ENCODE data around the gene ARID1B. TPM values are rescaled to one million over a fixed set of nuclear protein-coding genes. Genes with fewer than 3 reads are reported as not detected.

The ARID1B gene
- total and polyA plus RNA-seq, 9 of the 15 experiments (the other 6 are each of a cell fraction or from before 2014, with no cell fraction given): 12.5 to 50.5 (median 25.8) TPM

DNA sequence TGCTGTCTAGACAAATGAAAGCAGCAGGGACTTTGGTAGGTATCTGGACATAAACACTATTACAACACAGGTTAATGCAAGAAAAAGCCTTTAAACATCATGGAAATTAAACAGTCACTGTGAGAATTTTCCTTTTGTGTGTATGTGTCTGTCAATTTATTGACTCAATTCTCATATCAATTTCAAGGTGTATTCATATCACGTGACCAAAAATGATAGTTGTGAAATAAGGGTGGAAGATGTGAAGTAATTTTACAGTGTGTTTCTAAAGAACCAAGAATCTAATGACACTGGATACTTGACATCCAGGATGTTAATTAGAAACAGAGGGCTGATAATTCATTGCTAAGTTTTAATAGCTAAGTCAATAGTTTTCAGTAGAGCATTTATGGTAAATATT lies 302.1 kb downstream of the ARID1B start:
- no peak overlapping the region for H3K9ac ChIP-seq (ENCODE audit: insufficient read depth in 1 of 2, low read depth in 2 of 2, low read length in 2 of 2)
- CTCF ChIA-PET (ENCODE audit: low intra/inter-chr PET ratio): interaction anchor here (0.5 kb wide), 1 partner anchor 9 kb away, joined by 3 read pairs; no protein-coding TSS in a partner anchor
- no peaks in the 10 kb centered on the region for H3K9me3 ChIP-seq (replicated peaks; ENCODE audit: control insufficient read depth, insufficient read depth, low read depth, low read length)
- no peak for FAIRE-seq
- intact Hi-C loops (cut with micrococcal nuclease) (no loop called here), in situ Hi-C loops (cut with MboI) (no loop called here)
- no peaks in the 10 kb centered on the region for H3K79me2 ChIP-seq (ENCODE audit: control insufficient read depth, insufficient read depth, low read length)
- no peak overlapping the region for H3K27ac ChIP-seq (ENCODE audit: extremely low read depth, low read depth, low read length)
- WGBS (ENCODE audit: insufficient coverage, low coverage, missing lambda C conversion rate): 63% methylated on average over 1 of the region's 1 CpG
- no peaks in the 10 kb centered on the region for H3K27me3 ChIP-seq (ENCODE audit: control insufficient read depth in 2 of 2, insufficient read depth in 2 of 2, low read length in 2 of 2)
- no peaks in the 10 kb centered on the region for H4K20me1 ChIP-seq (replicated peaks; ENCODE audit: control insufficient read depth, insufficient read depth, low read length)
- DNase-seq (ENCODE audit: extremely low read depth in 1 of 4, low spot score in 3 of 4): no peak
- POLR2A ChIA-PET: interaction anchor here (0.6 to 2.1 kb wide), 4 partner anchors 8 to 38 kb away, joined by 3 to 5 read pairs (median 4); no protein-coding TSS in a partner anchor
- no peak overlapping the region for H3K4me2 ChIP-seq (ENCODE audit: insufficient read depth, low read length)
- no peak overlapping the region for H2AFZ ChIP-seq (ENCODE audit: low read depth, low read length)
- no peak overlapping the region for H3K4me3 ChIP-seq
- no peaks in the 10 kb centered on the region for H3K9me1 ChIP-seq (ENCODE audit: control insufficient read depth, insufficient read depth, low read length)
- H3K4me1 ChIP-seq (replicated peaks in 1 of 2; ENCODE audit: control insufficient read depth in 2 of 2, insufficient read depth in 2 of 2, low read length in 2 of 2): peaks cover 0 to 7% of the 10 kb centered on the region in 2 experiments; a peak in 2 of 5 replicates
- no TSS peak for BruUV-seq (replicated peaks)
- no peak for ATAC-seq
- TF ChIP-seq, protein P1, sequence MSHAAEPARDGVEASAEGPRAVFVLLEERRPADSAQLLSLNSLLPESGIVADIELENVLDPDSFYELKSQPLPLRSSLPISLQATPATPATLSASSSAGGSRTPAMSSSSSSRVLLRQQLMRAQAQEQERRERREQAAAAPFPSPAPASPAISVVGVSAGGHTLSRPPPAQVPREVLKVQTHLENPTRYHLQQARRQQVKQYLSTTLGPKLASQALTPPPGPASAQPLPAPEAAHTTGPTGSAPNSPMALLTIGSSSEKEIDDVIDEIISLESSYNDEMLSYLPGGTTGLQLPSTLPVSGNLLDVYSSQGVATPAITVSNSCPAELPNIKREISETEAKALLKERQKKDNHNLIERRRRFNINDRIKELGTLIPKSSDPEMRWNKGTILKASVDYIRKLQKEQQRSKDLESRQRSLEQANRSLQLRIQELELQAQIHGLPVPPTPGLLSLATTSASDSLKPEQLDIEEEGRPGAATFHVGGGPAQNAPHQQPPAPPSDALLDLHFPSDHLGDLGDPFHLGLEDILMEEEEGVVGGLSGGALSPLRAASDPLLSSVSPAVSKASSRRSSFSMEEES (CRISPR knock-in tag; IDR thresholded peaks at IDR 0.05): peak; percentile 76
- TF ChIP-seq, protein P2, sequence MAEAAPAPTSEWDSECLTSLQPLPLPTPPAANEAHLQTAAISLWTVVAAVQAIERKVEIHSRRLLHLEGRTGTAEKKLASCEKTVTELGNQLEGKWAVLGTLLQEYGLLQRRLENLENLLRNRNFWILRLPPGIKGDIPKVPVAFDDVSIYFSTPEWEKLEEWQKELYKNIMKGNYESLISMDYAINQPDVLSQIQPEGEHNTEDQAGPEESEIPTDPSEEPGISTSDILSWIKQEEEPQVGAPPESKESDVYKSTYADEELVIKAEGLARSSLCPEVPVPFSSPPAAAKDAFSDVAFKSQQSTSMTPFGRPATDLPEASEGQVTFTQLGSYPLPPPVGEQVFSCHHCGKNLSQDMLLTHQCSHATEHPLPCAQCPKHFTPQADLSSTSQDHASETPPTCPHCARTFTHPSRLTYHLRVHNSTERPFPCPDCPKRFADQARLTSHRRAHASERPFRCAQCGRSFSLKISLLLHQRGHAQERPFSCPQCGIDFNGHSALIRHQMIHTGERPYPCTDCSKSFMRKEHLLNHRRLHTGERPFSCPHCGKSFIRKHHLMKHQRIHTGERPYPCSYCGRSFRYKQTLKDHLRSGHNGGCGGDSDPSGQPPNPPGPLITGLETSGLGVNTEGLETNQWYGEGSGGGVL (CRISPR knock-in tag; IDR thresholded peaks at IDR 0.05): no peak
- TF ChIP-seq SAFB (IDR thresholded peaks at IDR 0.05; ENCODE audit: borderline replicate concordance, low read depth, low read length): no peak
- no peak for TF ChIP-seq TARDBP (IDR thresholded peaks at IDR 0.05)
- TF ChIP-seq RAD51 (IDR thresholded peaks at IDR 0.05; ENCODE audit: borderline replicate concordance, low read depth): peak; percentile 56
- TF ChIP-seq POLR2A (conservative IDR thresholded peaks at IDR 0.05): no peak
- H3K36me3 ChIP-seq (ENCODE audit: control insufficient read depth, insufficient read depth, low read length): no peaks in the 10 kb centered on the region; the same call in 2 of the 3 replicates
